NB4 (cell line): ENCODE data around the gene LAMTOR3.

Source experiments
- DNase-seq: peaks from one replicate; pipeline ENCODE4 v3.0.0; 2010; ENCODE audit warnings: low read depth
- H3K4me3 ChIP-seq: one replicate; pipeline ENCODE4 v1.5.1; 2011; ENCODE audit warnings: mild to moderate bottlenecking, low read depth, low read length, moderate library complexity
- MYC ChIP-seq: IDR thresholded peaks from 2 replicates; pipeline ENCODE4 v1.6.1; 2011; ENCODE audit warnings: low read depth, low read length
- POLR2A ChIP-seq: IDR thresholded peaks from 2 replicates; pipeline ENCODE4 v1.6.1; 2011; ENCODE audit warnings: mild to moderate bottlenecking; ENCODE audit not compliant: insufficient read length; ENCODE audit errors: extremely low read depth
- TF ChIP-seq, protein P1 (sequence below): IDR thresholded peaks from one replicate; pipeline ENCODE4 v1.5.1; 2012; ENCODE audit warnings: low read depth, low read length
- TF ChIP-seq, protein P2 (sequence below): IDR thresholded peaks from 2 replicates; pipeline ENCODE4 v1.6.1; 2011; ENCODE audit warnings: low read depth, low read length

Gene LAMTOR3

DNA sequence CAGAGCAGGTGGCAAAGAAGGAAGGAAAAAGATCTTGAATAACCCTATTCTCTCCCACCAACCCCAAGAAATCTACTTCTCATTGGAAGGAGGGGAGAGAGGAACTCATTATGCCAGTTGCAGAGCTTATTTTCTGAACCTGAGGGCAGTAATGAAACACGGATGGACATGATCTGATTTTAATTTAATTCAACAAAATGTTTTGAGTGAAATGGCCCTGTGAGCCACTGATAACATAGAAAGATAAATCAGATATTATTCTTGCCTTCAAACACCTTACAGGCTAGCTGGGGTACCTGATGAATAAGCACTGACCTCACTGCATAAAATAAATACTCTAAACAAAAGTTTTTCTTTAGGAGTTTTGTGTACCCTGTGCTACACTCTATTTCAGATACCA is 47.3 kb downstream of the LAMTOR3 start:
- DNase-seq = no peak
- H3K4me3 ChIP-seq = no peak overlapping the region
- TF ChIP-seq POLR2A (no peak), MYC (no peak)
- TF ChIP-seq, protein P1, sequence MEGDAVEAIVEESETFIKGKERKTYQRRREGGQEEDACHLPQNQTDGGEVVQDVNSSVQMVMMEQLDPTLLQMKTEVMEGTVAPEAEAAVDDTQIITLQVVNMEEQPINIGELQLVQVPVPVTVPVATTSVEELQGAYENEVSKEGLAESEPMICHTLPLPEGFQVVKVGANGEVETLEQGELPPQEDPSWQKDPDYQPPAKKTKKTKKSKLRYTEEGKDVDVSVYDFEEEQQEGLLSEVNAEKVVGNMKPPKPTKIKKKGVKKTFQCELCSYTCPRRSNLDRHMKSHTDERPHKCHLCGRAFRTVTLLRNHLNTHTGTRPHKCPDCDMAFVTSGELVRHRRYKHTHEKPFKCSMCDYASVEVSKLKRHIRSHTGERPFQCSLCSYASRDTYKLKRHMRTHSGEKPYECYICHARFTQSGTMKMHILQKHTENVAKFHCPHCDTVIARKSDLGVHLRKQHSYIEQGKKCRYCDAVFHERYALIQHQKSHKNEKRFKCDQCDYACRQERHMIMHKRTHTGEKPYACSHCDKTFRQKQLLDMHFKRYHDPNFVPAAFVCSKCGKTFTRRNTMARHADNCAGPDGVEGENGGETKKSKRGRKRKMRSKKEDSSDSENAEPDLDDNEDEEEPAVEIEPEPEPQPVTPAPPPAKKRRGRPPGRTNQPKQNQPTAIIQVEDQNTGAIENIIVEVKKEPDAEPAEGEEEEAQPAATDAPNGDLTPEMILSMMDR = no peak
- TF ChIP-seq, protein P2, sequence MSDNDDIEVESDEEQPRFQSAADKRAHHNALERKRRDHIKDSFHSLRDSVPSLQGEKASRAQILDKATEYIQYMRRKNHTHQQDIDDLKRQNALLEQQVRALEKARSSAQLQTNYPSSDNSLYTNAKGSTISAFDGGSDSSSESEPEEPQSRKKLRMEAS = no peak

DNA sequence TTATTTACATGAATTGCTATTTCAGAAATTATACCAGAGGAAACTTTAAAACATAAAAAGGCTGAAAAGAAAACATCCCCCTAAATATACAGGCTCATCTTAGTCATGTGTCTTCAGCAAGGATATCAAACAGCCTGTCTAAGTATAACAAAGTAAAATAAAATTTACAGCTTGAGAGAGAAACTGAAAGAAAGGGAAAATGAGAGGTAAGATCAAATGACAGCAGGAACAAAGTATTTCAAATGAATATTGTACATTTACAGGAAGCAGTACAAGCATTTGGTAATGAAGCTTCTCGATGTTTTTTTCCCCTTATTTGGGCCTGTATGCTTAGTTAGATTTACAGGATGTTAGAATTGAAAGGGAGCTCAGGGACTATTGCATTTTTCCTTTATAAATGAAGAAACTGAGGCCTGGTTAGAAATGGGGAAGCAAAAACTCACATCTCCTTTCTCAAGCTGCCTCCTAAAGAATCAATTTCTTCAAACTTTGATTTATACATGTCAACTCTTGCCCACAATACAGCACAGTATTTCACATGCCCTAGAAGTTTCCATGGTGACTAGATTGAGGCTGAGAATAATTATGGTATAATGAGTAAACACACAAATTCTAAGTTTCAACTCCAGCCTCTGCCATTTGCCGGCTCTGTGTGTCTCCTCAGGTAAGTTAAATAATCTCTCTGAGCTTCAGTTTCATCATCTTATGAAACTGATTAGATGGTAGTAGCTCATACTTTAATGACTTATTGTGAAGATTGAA is 48.3 kb downstream of the LAMTOR3 start:
- H3K4me3 ChIP-seq = no peak overlapping the region
- TF ChIP-seq MYC (no peak), POLR2A (no peak)
- TF ChIP-seq, protein P1 = no peak
- TF ChIP-seq, protein P2 = no peak
- no peak for DNase-seq

DNA sequence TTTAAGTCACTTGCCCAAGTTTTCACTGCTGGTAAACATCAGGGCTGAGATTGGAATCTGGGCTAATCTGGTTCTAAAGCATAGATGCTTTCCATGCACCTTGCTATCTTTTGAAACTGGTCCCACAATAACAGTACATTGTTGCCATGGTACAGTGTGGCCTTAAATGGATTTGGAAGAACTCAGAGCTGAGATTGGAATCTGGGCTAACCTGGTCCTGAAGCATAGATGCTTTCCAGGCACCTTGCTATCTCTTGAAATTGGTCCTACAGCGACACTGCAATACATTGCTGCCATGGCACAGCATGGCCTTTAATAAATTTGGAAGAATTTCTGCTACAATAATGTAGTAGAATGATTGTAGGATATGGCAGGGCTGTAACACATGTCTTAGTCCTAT is 49.0 kb downstream of the LAMTOR3 start:
- H3K4me3 ChIP-seq = no peak overlapping the region
- no peak for DNase-seq
- no peak for TF ChIP-seq POLR2A
- TF ChIP-seq, protein P2 = no peak
- TF ChIP-seq, protein P1 = no peak
- TF ChIP-seq MYC = no peak

DNA sequence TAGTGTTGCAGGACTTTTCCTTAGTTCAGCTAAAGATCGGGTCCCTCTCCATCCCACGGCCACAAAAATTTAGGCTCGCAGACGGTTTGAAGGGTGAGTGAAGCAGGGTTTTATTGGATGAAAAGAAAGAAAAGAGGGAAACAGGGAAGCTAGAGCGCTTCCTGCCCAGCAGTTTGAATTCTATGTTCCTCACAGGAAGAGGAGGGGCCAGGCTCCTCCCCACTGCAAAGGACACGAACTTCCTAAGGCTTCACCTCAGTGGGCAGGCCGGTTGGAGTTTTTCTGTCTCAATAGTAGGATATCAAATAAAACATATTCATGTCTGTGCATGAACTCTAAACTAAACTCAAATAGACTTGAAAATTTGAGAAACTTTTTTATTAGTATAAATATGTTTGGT is 50.2 kb downstream of the LAMTOR3 start:
- DNase-seq = no peak
- no peak overlapping the region for H3K4me3 ChIP-seq
- TF ChIP-seq MYC = no peak
- TF ChIP-seq, protein P1 = no peak
- no peak for TF ChIP-seq POLR2A
- TF ChIP-seq, protein P2 = no peak

DNA sequence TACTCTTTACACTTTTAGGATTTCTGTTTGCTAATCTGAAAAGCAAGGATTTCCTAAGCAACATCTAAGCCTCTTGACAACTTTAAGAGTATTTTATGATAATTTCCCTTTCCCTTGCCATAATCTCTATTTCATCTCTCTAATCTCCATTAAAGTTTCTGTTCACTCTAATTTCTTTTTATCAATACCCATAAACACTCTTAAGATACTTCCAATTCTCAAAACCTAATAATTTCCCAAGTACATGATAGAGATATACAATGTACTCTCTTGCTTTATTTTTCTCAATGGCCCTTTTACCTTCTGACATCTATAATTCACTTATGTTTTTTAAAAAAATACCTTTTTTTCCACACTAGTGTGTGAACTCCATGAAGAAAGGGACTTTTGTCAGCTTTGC is 50.8 kb downstream of the LAMTOR3 start:
- TF ChIP-seq, protein P2 = no peak
- TF ChIP-seq, protein P1 = no peak
- TF ChIP-seq MYC (no peak), POLR2A (no peak)
- no peak for DNase-seq
- H3K4me3 ChIP-seq = no peak overlapping the region

DNA sequence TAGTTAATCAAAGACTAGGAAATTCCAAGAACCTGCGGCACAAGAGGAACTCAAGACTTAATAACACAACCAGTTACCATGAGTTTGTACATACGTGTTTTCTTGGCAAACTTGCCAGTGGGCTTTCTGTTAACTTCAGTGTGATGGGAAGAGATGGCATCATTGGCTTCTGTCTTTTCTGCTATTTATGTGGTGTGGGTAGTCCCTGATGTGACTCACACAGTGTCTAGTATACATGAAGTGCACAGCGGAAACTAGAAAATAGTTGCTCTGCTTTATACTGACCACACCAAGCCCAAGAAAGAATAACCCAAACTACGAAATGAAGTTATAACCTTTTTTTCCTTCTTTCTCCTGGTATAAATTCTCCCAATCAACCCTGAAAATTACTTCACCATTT is 53.1 kb downstream of the LAMTOR3 start:
- TF ChIP-seq, protein P2 = no peak
- TF ChIP-seq POLR2A = no peak
- no peak for DNase-seq
- no peak overlapping the region for H3K4me3 ChIP-seq
